ENCODE data around the gene ARHGAP11B.
A peak's percentile ranks its signal among the peaks of the same experiment; 100 is the strongest.
"Not testable (repeated sequence)": the region's sequence is repeated elsewhere in the genome, so short reads cannot be mapped to it uniquely, and the experiment has no call there.

Gene ARHGAP11B

DNA sequence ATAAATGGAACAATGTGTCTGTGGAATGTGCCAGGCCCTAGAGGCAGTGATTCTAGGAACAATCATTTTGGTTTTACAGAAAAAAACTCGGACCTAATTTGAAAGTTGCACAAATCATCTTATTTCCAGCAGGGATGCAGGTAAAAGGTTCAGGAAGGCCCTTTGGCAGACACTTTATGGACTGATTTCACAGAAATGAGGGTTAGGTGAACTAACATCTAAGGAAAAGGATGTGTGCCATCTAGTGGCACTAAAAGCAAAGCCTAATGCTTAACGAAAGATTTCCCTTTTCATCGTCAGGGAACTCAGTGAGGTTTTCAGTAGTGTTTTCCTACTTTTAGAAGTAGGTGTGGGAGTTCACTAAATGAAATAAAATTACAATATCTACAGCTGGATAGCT is 4.6 kb upstream of the ARHGAP11B start:
- H3K4me3 ChIP-seq; H3K4me1 ChIP-seq; H3K27ac ChIP-seq; H3K9me3 ChIP-seq; H3K36me3 ChIP-seq; DNase-seq; H3K27me3 ChIP-seq; in situ Hi-C loops (cut with MboI; ENCODE audit: low pct_ligation_motif_present in 1 of 4, low pct_unique_long_range_greater_than_20kb in 1 of 4, low sequenced_read_pairs in 3 of 4); intact Hi-C loops (cut with DNase I; ENCODE audit: low total_unique reads): not testable (repeated sequence)
- TF ChIP-seq, protein P1, sequence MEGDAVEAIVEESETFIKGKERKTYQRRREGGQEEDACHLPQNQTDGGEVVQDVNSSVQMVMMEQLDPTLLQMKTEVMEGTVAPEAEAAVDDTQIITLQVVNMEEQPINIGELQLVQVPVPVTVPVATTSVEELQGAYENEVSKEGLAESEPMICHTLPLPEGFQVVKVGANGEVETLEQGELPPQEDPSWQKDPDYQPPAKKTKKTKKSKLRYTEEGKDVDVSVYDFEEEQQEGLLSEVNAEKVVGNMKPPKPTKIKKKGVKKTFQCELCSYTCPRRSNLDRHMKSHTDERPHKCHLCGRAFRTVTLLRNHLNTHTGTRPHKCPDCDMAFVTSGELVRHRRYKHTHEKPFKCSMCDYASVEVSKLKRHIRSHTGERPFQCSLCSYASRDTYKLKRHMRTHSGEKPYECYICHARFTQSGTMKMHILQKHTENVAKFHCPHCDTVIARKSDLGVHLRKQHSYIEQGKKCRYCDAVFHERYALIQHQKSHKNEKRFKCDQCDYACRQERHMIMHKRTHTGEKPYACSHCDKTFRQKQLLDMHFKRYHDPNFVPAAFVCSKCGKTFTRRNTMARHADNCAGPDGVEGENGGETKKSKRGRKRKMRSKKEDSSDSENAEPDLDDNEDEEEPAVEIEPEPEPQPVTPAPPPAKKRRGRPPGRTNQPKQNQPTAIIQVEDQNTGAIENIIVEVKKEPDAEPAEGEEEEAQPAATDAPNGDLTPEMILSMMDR (IDR thresholded peaks at IDR 0.05), result peak in 1 of 5 experiments; percentile 23
- 22% methylated on average over 2 of the region's 3 CpGs; no CpG with 5 or more reads in 1 of the 2 donors for WGBS, 2 donors (ENCODE audit: low coverage in 1 of 2)

DNA sequence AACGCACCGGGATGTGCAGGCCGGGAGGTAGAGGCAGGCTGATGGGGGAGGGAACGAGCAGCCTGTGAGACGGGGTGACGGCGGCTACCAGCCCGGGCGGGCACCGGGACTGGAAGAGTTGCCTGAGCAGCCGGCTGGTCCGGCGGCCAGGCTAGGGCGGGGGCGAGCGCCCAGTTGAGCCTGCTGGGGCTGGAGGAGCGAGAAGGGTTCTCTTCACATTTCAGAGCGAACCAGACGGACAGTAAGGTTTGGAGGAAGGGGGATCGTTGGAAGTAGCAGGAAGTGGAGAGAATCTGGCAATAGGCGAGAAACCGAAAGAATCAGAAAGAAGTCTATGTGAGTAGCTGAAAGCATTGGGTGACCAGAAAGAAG is 252 bp downstream of the ARHGAP11B start:
- WGBS, 2 donors (ENCODE audit: low coverage in 1 of 2), result 0% methylated on average over 14 of the region's 22 CpGs; no CpG with 5 or more reads in 1 of the 2 donors
- DNase-seq; H3K27me3 ChIP-seq; intact Hi-C loops (cut with DNase I; ENCODE audit: low total_unique reads); in situ Hi-C loops (cut with MboI; ENCODE audit: low pct_ligation_motif_present in 1 of 4, low pct_unique_long_range_greater_than_20kb in 1 of 4, low sequenced_read_pairs in 3 of 4); H3K4me1 ChIP-seq; H3K36me3 ChIP-seq; H3K9me3 ChIP-seq: not testable (repeated sequence)
- peak overlapping the region; percentile 84 to 91 (median 86) for H3K27ac ChIP-seq
- peak overlapping the region; percentile 39 to 78 (median 44) for H3K4me3 ChIP-seq

DNA sequence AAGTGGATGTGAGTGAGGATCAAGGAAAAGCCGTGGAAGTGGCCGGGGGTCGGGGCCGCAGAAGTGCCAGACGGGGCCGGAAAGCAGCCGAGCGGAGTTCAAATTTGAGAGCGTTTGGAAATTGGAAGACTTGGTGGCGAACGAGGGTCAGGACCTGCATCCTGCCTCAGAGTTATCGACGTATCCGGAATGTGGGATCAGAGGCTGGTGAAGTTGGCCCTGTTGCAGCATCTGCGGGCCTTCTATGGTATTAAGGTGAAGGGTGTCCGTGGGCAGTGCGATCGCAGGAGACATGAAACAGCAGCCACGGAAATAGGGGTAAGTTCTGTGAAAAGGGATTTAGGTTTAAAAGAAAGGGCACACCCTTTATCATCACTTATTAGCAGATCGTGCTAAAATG is 704 bp downstream of the ARHGAP11B start:
- intact Hi-C loops (cut with DNase I; ENCODE audit: low total_unique reads); H3K27me3 ChIP-seq; H3K36me3 ChIP-seq; DNase-seq; H3K9me3 ChIP-seq; H3K4me1 ChIP-seq; in situ Hi-C loops (cut with MboI; ENCODE audit: low pct_ligation_motif_present in 1 of 4, low pct_unique_long_range_greater_than_20kb in 1 of 4, low sequenced_read_pairs in 3 of 4): not testable (repeated sequence)
- peak overlapping the region; percentile 84 to 91 (median 86) for H3K27ac ChIP-seq
- 0% methylated on average over 16 of the region's 20 CpGs; no CpG with 5 or more reads in 1 of the 2 donors for WGBS, 2 donors (ENCODE audit: low coverage in 1 of 2)
- peak overlapping the region in 3 of 4 donors; percentile 43 to 78 (median 44) for H3K4me3 ChIP-seq

DNA sequence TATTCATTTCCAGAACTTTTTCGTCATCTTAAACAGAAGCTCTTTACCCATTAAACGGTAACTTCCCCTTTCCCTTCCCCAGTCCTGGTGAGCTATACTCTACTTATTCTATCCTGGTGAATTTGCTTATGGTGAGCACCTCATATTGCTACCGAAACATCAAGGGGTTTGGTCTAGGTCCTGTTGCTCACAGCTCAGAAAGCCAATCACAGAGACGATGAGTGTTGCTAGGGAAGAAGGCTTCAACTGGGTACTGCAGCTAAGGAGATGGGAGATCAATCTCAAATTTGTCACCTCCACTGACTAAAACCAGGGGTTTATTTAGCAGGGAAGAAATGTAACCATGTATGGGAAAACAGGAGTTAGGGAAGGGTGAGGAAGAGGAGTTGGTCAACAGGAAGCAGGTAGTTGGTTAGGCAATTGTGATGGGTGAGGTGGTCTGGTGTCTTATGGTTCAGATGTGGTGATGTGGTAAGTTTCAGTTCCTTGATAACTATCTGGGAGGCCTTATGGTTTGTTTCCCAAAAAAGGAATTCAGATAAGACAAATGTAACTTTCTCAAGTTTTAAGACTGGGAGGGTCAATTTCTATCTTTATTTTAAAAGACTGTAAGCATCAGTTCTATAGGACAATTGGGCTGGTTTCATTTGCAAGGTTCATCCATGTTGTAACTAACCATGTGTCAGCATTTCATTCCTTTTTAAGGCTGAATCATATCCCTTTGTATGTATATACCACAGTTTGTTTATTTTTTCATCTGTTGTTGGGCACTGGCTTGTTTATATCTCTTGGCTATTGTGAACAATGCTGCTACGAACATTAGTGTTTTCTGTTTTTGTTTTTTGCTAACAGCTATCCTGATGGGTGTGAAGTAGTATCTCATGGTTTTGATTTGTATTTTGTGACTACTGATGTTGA is 24.3 kb downstream of the ARHGAP11B start:
- H3K4me1 ChIP-seq, result no peaks in the 10 kb centered on the region
- H3K27ac ChIP-seq, result no peak overlapping the region
- no peaks in the 10 kb centered on the region for H3K27me3 ChIP-seq
- intact Hi-C loops (cut with DNase I; ENCODE audit: low total_unique reads) (no loop called here), in situ Hi-C loops (cut with MboI; ENCODE audit: low pct_ligation_motif_present in 1 of 4, low pct_unique_long_range_greater_than_20kb in 1 of 4, low sequenced_read_pairs in 3 of 4) (loop anchor here (25.0 kb wide), 2 partner anchors 112 to 487 kb away; no protein-coding TSS in a partner anchor)
- WGBS, 2 donors (ENCODE audit: low coverage in 1 of 2), result 67 to 80% methylated on average over 1 to 5 of the region's 5 CpGs
- no peak for DNase-seq
- no peaks in the 10 kb centered on the region for H3K9me3 ChIP-seq
- no peak for TF ChIP-seq EP300 (IDR thresholded peaks at IDR 0.05; ENCODE audit: low read depth)
- TF ChIP-seq, protein P1 (IDR thresholded peaks at IDR 0.05), result no peak
- TF ChIP-seq POLR2AphosphoS5 (IDR thresholded peaks at IDR 0.05), result no peak
- TF ChIP-seq POLR2A (IDR thresholded peaks at IDR 0.05), result no peak
- H3K36me3 ChIP-seq, result no peaks in the 10 kb centered on the region
- no peak overlapping the region for H3K4me3 ChIP-seq

DNA sequence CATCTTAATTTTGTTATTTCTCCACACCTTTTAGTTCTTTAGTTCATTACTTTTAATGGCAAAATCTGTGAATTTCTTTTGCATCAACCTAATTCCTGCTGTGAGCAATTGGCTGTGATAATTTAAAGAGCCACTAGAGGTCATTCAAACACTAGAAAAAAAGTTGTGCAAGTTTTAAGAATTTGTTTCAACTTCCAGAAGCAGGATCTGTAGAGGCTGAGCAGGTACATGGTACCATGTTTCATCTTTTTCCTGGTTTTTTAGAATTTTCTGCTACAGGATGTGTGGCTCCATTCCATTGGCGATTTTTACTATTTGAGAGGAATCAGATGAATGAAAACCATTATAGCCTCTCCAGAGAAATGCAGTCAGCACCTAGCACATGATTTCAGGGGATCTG is 35.2 kb downstream of the ARHGAP11B start:
- H3K4me1 ChIP-seq; H3K27me3 ChIP-seq; H3K9me3 ChIP-seq; intact Hi-C loops (cut with DNase I; ENCODE audit: low total_unique reads); H3K4me3 ChIP-seq; DNase-seq; H3K27ac ChIP-seq; H3K36me3 ChIP-seq: not testable (repeated sequence)
- 83% methylated on average over 1 of the region's 1 CpG; no CpG with 5 or more reads in 1 of the 2 donors for WGBS, 2 donors (ENCODE audit: low coverage in 1 of 2)
- in situ Hi-C loops (cut with MboI; ENCODE audit: low pct_ligation_motif_present in 1 of 4, low pct_unique_long_range_greater_than_20kb in 1 of 4, low sequenced_read_pairs in 3 of 4), result loop anchor here (25.0 kb wide), 2 partner anchors 101 to 476 kb away; no protein-coding TSS in a partner anchor
- TF ChIP-seq, protein P1 (IDR thresholded peaks at IDR 0.05), result peak; percentile 27 to 47 (median 38)

DNA sequence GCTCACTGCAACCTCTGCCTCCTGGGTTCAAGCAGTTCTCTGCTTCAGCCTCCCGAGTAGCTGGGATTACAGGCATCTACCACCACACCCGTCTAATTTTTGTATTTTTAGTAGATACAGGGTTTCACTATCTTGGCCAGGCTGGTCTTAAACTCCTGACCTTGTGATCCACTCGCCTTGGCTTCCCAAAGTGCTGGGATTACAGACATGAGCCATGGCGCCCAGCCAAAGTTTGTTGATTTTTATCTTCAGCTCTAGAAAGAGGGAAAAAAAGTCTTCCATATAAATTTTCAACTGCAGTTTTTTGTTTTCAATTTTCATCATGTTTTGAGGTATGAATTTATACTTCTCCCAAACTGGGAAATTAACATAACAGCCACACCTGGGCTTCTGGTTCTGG is 43.7 kb downstream of the ARHGAP11B start:
- intact Hi-C loops (cut with DNase I; ENCODE audit: low total_unique reads); H3K4me1 ChIP-seq; H3K9me3 ChIP-seq; H3K27me3 ChIP-seq; H3K4me3 ChIP-seq; DNase-seq; H3K36me3 ChIP-seq; H3K27ac ChIP-seq: not testable (repeated sequence)
- WGBS, 2 donors (ENCODE audit: low coverage in 1 of 2), result 65 to 87% methylated on average over 3 to 4 of the region's 4 CpGs
- in situ Hi-C loops (cut with MboI; ENCODE audit: low pct_ligation_motif_present in 1 of 4, low pct_unique_long_range_greater_than_20kb in 1 of 4, low sequenced_read_pairs in 3 of 4), result loop anchor here (25.0 kb wide), 2 partner anchors 93 to 468 kb away; no protein-coding TSS in a partner anchor
